B cell (primary cell): Measurements from ENCODE around the gene RBP3.

Experiments used
- EZH2 ChIP-seq: IDR thresholded peaks from 2 replicates; pipeline ENCODE4 v1.6.1; 2012; ENCODE audit warnings: borderline replicate concordance, low read depth, mild to moderate bottlenecking, moderate library complexity, low read length; ENCODE audit not compliant: insufficient read depth, poor library complexity, severe bottlenecking
- TF ChIP-seq, protein P1 (sequence below): fragments of 200-600 bp; IDR thresholded peaks from one replicate; pipeline ENCODE4 v1.8.0; 2022; ENCODE audit warnings: antibody characterized with exemption, mild to moderate bottlenecking

DNA sequence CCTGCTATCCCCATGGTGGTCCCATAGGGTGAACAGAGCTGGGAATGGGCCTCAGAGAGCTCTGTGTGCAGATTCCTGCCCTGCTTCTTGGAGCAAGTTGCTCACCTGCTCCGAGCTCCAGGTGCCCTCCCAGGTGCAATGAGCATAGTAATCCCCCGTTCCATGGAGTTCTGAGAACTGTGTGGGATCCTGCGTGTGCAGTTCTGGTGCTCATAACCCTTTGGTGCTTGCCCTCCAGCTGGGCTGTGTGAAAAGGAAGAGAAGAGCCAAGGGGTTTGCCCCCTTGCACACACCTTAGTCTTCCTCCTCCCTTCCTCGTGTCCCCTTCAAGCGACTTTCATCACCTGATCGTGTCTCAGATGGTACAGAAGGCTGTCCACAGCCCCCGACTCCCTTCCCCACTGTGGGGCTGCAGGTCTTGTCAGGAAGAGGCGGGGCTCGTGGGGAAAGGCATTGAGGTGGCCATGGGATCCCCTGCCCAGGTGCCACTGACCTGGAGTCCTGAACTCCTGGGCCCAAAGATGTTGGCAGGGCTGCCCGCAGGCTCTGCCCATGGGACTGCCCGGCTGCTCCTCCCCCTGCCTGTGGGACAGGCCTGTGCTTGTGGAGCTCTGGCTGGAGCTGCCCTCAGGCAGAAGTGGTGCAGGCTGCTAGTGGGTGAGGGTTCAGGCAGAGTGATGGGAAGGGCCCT lies 57.8 kb downstream of the RBP3 start:
- TF ChIP-seq, protein P1, sequence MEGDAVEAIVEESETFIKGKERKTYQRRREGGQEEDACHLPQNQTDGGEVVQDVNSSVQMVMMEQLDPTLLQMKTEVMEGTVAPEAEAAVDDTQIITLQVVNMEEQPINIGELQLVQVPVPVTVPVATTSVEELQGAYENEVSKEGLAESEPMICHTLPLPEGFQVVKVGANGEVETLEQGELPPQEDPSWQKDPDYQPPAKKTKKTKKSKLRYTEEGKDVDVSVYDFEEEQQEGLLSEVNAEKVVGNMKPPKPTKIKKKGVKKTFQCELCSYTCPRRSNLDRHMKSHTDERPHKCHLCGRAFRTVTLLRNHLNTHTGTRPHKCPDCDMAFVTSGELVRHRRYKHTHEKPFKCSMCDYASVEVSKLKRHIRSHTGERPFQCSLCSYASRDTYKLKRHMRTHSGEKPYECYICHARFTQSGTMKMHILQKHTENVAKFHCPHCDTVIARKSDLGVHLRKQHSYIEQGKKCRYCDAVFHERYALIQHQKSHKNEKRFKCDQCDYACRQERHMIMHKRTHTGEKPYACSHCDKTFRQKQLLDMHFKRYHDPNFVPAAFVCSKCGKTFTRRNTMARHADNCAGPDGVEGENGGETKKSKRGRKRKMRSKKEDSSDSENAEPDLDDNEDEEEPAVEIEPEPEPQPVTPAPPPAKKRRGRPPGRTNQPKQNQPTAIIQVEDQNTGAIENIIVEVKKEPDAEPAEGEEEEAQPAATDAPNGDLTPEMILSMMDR, result no peak
- no peak for TF ChIP-seq EZH2
